HG03064 (cell line): ENCODE data around the gene CPLANE1.
"Not testable (repeated sequence)": the region's sequence is repeated elsewhere in the genome, so short reads cannot be mapped to it uniquely, and the experiment has no call there.

Experiments used
- ATAC-seq: cut with Tn5 transposase; IDR thresholded peaks from one replicate; pipeline ENCODE4 v1.9.1; 2021; ENCODE audit warnings: low read depth; ENCODE audit not compliant: unreplicated experiment

Gene CPLANE1

GRCh38 chr5:37248970-37249814 is at the start of gene CPLANE1:
CPLANE1 (minus strand) TSS chr5:37249376; CDS start chr5:37247698, 1,678 bp downstream.
- ATAC-seq, result peak; percentile 79

DNA sequence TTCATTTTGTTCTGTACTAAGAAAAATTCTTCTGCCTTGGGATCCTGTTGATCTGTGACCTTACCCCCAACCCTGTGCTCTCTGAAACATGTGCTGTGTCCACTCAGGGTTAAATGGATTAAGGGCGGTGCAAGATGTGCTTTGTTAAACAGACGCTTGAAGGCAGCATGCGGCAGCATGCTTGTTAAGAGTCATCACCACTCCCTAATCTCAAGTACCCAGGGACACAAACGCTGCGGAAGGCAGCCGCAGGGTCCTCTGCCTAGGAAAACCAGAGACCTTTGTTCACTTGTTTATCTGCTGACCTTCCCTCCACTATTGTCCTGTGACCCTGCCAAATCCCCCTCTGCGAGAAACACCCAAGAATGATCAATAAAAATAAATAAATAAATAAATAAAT is 47.1 kb upstream of the CPLANE1 start:
- not testable (repeated sequence) for ATAC-seq

- no peak for ATAC-seq
Measured at GRCh38 chr5:37283214-37283820, 34.1 kb upstream of the CPLANE1 start.

DNA sequence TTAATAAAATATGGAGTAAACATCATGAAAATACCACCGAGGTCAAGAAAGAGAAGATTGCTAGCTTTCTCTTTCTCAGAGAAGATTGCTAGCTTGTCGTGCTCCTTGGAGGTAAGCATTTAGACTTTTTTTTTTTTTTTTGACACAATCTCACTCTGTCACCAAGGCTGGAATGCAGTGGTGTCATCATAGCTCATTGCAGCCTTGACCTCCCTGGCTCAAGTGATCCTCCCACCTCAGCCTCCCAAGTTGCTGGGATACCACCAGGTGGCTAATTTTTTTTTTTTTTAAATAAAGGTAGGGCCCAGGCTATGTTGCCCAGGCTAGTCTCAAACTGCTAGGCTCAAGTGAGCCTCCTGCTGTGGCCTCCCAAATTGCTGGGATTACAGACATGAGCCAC is 26.3 kb upstream of the CPLANE1 start:
- ATAC-seq, result no peak

GRCh38 chr5:37272511-37272910 is 23.3 kb upstream of the CPLANE1 start:
- ATAC-seq, result no peak

GRCh38 chr5:37268100-37268499 is 18.9 kb upstream of the CPLANE1 start:
- not testable (repeated sequence) for ATAC-seq

- ATAC-seq, result no peak
Measured at GRCh38 chr5:37255774-37256358, 6.7 kb upstream of the CPLANE1 start.

- no peak for ATAC-seq
Measured at GRCh38 chr5:37254581-37254980, 5.4 kb upstream of the CPLANE1 start.

GRCh38 chr5:37251665-37252064 is 2.5 kb upstream of the CPLANE1 start:
- no peak for ATAC-seq

GRCh38 chr5:37249815-37250164 is 614 bp upstream of the CPLANE1 start:
- ATAC-seq, result no peak

- no peak for ATAC-seq
Measured at GRCh38 chr5:37248421-37248969, 681 bp downstream of the CPLANE1 start.

DNA sequence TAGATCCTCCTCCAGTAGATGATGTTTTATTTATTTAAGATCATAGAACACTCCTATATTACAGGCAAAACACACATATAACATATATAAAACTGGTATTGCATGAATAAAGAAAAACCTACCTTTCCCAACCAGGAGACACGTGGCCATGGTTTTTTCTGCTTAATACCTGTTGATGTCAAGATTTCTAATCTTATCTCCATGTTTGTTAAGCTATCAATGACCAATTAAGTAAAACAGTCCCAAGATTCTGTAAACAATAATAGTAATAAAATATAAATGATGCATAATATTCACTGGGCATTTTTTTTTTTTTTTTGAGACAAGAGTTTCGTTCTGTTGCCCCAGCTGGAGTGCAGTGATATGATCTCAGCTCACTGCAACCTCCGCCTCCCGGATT is 1.7 kb downstream of the CPLANE1 start:
- ATAC-seq, result no peak

- no peak for ATAC-seq
Measured at GRCh38 chr5:37247036-37247435, 2.1 kb downstream of the CPLANE1 start.

- ATAC-seq, result no peak
Measured at GRCh38 chr5:37234288-37234687, 14.9 kb downstream of the CPLANE1 start.

- ATAC-seq, result no peak
Measured at GRCh38 chr5:37226377-37226776, 22.8 kb downstream of the CPLANE1 start.

DNA sequence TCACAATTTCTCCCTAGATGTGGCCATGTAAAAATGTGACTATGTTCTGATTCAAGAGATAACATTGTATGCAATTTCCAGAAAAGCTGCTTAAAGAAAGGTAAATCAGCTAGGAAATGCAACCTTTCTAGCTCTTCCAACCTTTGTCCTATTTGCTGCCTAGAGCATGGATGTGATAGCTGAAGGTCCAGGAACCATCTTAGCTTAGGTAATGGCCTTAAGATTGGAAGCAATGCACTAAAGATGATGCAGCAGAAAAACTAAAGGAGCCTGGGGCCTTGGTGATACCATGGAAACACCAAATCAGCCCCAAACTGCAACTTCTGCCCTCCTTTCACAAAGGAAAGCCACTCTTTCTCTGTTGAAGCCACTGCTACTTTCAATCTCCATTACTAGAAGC is 27.0 kb downstream of the CPLANE1 start:
- no peak for ATAC-seq

DNA sequence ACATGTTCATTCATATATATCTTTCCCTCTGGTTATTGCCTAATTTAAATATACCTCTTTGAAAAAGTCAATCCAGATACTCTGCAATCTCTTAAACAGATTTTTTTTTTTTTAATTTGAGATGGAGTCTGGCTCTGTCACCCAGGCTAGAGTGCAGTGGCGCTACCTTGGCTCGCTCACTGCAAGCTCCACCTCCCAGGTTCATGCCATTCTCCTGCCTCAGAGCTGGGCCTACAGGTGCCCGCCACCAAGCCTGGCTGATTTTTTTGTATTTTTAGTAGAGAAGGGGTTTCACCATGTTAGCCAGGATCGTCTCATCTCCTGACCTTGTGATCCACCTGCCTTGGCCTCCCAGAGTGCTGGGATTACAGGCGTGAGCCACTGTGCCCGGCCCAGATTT is 28.8 kb downstream of the CPLANE1 start:
- ATAC-seq, result not testable (repeated sequence)

DNA sequence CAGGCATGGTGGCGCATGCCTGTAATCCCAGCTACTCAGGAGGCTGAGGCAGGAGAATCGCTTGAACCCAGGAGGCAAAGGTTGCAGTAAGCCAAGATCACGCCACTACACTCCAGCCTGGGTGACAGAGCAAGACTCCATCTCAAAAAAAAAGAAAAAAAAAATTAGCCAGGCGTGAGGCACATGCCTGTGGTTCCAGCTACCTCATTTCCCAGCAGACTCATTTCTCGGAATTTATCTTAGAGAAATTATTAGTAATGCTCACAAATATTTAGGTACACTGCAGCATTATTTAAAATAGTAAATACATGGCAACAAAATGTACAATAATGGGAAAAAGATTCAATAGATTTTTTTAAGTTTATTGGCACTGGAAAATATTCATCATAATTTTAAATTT is 29.8 kb downstream of the CPLANE1 start:
- ATAC-seq, result not testable (repeated sequence)

DNA sequence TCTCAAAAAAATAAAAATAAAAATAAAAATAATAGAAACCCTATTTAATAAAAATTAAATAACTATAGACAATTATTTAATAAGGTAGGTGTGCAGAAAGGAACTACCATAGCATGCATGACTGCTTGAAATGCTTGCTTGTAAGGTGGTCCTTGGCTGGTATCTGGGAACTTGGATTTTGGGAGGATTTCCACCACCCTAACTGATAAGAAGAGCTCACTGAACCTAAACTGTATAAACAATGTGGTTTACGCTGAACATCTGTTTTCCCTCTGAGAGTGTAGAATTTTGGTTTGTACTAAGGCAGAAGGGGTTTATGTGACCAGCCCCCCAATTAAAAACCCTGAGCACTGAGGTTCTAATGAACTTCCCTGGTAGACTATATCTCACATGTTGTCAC is 31.2 kb downstream of the CPLANE1 start:
- ATAC-seq, result no peak

DNA sequence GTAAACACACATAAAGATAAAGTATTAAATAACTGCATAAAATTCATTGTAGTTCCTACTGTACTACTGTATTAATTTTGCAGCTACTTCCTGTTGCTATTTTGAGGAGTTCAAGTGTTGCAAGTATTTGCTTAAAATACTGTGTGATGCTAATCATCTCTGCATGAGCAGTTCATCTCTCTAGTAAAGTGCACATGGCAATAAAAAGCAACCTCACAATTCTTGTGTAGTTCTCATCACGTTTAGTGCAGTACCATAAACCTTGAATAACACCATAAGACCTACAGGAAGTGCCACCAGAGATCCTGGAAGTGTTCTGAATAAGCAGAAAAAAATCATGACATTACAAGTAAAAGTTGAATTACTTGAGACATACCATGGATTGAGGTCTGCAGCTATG is 34.6 kb downstream of the CPLANE1 start:
- ATAC-seq, result no peak

GRCh38 chr5:37212096-37212495 is 37.1 kb downstream of the CPLANE1 start:
- no peak for ATAC-seq
